GM21390 (cell line): ENCODE results near the gene SSR4.
"Not testable (repeated sequence)": the region's sequence is repeated elsewhere in the genome, so short reads cannot be mapped to it uniquely, and the experiment has no call there.

Experiments used
- ATAC-seq: cut with Tn5 transposase; IDR thresholded peaks from one replicate; pipeline ENCODE4 v1.9.1; 2021; ENCODE audit not compliant: unreplicated experiment

SSR4 gene

GRCh38 chrX:153794018-153794896 is at the start of gene SSR4, which contains the start of gene IDH3G:
Gene SSR4 (plus strand): TSS chrX:153794668. CDS start chrX:153794688, 20 bp downstream.
Gene IDH3G (minus strand): TSS chrX:153794375. CDS start chrX:153794326, 49 bp downstream.
- ATAC-seq = peak; percentile 91

- not testable (repeated sequence) for ATAC-seq
These were observed 49.4 kb upstream of the SSR4 start for GRCh38 chrX:153745067-153745433.

GRCh38 chrX:153746359-153746758 is 48.1 kb upstream of the SSR4 start:
- no peak for ATAC-seq

GRCh38 chrX:153746991-153747390 is 47.5 kb upstream of the SSR4 start:
- ATAC-seq = not testable (repeated sequence)

GRCh38 chrX:153749017-153749416 is 45.5 kb upstream of the SSR4 start:
- not testable (repeated sequence) for ATAC-seq

- ATAC-seq = no peak
These were observed 44.2 kb upstream of the SSR4 start for GRCh38 chrX:153750127-153750774.

- no peak for ATAC-seq
These were observed 39.3 kb upstream of the SSR4 start for GRCh38 chrX:153755136-153755535.

- ATAC-seq = no peak
These were observed 32.6 kb upstream of the SSR4 start for GRCh38 chrX:153761863-153762262.

- ATAC-seq = no peak
These were observed 31.8 kb upstream of the SSR4 start for GRCh38 chrX:153762626-153763173.

GRCh38 chrX:153763298-153763932 is 31.1 kb upstream of the SSR4 start:
- ATAC-seq = no peak

GRCh38 chrX:153763989-153764755 is 30.3 kb upstream of the SSR4 start, which contains the start of gene PLXNB3:
Gene PLXNB3 (plus strand): TSS chrX:153764249. CDS start chrX:153765536, 1,287 bp downstream.
- no peak for ATAC-seq

- ATAC-seq = no peak
These were observed 29.7 kb upstream of the SSR4 start for GRCh38 chrX:153764786-153765137.

- no peak for ATAC-seq
These were observed 29.1 kb upstream of the SSR4 start for GRCh38 chrX:153765138-153766079.

- no peak for ATAC-seq
These were observed 28.2 kb upstream of the SSR4 start for GRCh38 chrX:153766098-153766817.

- ATAC-seq = no peak
These were observed 27.4 kb upstream of the SSR4 start for GRCh38 chrX:153766871-153767673.

GRCh38 chrX:153767674-153768055 is 26.8 kb upstream of the SSR4 start:
- no peak for ATAC-seq

- no peak for ATAC-seq
These were observed 25.9 kb upstream of the SSR4 start for GRCh38 chrX:153768311-153769157.
